ENCODE results near the gene MUC4.
A peak's percentile ranks its signal among the peaks of the same experiment; 100 is the strongest.
"Not testable (repeated sequence)": the region's sequence is repeated elsewhere in the genome, so short reads cannot be mapped to it uniquely, and the experiment has no call there.

Gene MUC4

DNA sequence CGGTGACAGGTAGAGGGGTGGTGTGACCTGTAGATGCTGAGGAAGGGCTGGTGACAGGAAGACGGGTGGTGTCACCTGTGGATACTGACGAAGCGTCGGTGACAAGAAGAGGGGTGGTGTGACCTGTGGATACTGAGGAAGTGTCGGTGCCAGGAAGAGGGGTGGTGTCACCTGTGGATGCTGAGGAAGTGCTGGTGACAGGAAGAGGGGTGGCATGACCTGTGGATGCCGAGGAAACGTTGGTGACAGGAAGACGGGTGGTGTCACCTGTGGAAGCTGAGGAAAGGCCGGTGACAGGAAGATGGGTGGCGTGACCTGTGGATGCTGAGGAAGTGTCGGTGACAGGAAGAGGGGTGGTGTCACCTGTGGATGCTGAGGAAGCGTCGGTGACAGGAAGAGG is 27.7 kb downstream of the MUC4 start:
- not testable (repeated sequence) for DNase-seq (ENCODE audit: low read depth, low spot score)

DNA sequence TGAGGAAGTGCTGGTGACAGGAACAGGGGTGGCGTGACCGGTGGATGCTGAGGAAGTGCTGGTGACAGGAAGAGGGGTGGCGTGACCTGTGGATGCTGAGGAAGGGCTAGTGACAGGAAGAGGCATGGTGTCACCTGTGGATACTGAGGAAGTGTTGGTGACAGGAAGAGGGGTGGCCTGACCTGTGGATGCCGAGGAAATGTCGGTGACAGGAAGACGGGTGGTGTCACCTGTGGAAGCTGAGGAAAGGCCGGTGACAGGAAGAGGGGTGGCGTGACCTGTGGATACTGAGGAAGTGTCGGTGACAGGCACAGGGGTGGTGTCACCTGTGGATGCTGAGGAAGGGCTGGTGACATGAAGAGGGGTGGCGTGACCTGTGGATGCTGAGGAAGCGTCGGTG is 30.5 kb downstream of the MUC4 start:
- not testable (repeated sequence) for DNase-seq (ENCODE audit: low read depth, low spot score)

- DNase-seq (ENCODE audit: low read depth, low spot score): no peak
These were observed 33.8 kb downstream of the MUC4 start for GRCh38 chr3:195777975-195778374.

DNA sequence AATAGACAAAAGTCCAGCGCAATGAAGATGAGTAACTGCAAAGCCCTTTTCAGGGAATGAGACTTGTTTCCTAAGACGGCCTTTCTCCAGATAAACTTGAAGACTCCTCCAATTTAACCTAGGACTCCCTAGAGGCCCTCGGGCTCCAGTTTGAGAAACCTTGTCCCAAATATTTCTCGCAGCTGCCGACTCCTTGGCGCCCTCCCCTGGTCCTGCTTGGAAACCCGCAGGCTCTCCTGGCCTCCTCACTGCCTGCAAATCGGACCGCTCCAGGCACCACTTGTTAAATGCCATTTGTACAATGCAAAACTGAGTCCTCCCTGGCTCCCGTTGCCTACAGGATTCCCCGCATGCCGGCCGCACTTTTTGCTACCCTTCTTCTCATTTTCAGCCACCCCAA is 36.8 kb downstream of the MUC4 start:
- DNase-seq (ENCODE audit: low read depth, low spot score): peak; percentile 12

DNA sequence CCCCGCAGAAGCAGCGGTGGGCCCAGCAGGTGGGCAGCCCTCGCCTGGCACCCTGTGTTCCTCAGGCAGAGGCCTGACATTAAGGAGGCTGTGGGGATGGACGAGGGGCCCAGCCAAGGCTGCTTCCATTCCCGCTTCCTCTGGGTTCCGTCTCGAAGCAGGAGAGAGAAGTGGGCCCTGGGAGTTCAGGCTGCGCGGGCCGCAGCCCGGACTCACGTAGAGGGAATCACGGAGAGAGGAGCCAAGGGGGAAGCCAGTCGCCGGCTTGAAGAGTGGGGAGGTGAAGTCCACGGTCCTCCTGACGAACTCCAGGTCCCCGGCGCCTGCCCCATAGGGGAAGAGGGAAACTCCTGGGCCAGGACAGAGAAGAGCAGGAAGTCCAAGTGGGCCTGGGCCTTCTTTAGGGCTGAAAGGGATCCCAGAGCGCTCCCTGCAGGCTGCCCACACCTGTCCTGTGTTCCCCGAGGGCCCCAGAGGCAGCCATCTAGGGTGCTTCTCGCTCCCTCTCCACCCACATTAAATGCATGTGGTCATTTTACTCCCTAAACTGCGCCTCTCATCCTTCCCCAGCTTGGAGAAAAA is 37.7 kb downstream of the MUC4 start:
- DNase-seq (ENCODE audit: low read depth, low spot score): no peak

DNA sequence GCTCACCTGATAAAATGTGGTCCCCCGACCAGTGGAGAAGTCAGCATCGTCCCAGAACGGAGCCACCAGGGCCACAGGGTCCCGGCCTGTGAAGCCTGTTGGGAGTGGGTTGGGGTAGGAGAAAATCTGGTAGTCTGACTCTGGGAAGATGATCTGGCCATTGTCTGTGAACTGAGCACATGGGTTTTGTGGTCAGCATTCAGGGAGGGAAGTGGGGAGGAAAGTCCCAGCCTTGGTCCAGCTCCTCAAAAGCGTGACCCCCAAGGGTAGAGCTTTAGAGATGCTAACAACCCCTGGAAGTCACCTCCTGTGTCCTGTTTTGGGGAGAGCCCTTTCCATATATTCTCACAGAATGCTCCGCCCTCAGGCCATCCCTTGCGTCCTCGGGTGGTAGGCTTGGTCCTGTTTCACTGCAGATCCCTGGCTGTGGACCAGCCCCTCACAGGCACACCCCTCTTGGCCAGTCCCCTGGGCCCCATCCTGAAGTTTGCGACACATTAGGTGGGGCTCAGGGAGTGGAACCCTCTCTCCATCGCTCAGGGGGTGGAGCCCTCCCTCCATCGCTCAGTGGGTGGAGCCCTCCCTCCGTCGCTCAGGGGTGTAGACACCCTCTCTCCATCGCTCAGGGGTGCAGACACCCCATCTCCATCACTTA is 40.0 kb downstream of the MUC4 start:
- DNase-seq (ENCODE audit: low read depth, low spot score): no peak

DNA sequence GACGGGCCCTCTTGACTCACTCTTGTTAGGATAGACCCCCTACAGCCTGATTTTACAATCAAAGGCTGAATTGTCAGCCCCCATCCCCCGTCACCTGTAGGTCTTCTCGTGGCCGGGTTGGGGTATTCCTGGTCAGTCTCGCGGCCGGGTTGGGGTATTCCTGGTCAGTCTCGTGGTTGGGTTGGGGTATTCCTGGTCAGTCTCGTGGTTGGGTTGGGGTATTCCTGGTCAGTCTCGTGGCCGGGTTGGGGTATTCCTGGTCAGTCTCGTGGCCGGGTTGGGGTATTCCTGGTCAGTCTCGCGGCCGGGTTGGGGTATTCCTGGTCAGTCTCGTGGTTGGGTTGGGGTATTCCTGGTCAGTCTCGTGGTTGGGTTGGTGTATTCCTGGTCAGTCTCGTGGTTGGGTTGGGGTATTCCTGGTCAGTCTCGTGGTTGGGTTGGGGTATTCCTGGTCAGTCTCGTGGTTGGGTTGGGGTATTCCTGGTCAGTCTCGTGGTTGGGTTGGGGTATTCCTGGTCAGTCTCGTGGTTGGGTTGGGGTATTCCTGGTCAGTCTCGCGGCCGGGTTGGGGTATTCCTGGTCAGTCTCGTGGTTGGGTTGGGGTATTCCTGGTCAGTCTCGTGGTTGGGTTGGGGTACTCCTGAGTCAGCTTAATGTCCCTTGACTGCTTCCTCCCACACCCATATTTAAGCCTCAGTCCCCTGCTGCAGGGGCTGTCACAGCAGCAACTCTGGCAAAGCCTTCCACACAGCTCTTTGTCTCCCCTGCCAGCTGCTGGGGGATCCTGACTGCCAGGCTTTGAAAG is 40.7 kb downstream of the MUC4 start:
- DNase-seq (ENCODE audit: low read depth, low spot score): not testable (repeated sequence)

DNA sequence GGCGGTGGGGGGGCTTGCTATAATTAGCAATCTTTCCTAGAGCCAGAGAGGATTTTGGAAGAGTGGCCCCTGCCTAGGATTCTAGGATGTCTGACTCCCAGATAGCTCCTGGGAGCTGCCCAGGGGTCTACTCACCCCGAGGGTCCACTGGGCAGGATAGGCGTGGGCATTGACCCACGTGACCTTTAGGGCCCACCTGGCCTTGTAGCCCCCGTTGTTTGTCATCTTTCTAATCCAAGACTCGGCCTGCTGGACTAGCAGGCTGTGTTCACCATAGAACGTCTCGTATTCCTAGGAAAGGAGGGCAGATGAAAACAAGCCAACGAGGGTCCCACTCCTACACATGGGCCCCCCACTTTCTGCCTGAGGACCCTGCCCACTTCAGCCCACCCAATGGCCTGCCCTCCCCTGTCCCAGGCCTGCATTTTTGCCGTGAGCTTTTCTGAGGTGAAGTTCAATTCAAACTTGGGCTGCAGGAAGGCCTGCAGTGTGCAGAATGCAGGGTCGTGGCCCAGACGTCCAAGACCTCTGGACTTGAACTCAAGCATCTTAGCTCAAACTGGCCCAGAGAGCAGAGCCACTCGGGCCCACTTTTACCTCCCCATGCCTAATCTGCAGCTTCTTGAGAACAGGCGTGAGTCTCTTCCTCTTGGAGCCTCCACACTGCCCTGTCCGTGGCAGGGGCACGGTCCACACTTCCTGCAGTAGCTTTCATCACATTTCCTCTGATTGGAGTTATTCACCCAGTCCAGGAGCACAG is 41.5 kb downstream of the MUC4 start:
- DNase-seq (ENCODE audit: low read depth, low spot score): no peak

DNA sequence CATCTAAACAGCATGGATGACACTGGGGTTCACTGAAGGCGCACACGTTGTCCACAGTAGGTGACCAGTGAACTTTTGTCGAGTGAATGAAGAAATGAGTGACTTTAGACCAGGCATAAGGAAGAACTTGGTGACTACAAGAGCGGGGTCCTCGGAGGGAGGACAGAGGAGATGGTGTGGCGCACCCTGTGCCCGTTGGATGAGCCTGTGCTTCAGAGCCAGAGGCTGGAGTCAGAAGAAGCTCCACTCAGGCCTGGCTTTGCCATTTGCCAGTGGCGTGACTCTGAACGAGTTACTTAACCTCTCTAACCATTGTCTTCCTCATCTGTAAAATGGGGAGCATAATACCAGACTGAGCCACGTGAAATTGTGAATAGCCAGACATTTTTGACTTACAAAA is 42.2 kb downstream of the MUC4 start:
- DNase-seq (ENCODE audit: low read depth, low spot score): no peak

DNA sequence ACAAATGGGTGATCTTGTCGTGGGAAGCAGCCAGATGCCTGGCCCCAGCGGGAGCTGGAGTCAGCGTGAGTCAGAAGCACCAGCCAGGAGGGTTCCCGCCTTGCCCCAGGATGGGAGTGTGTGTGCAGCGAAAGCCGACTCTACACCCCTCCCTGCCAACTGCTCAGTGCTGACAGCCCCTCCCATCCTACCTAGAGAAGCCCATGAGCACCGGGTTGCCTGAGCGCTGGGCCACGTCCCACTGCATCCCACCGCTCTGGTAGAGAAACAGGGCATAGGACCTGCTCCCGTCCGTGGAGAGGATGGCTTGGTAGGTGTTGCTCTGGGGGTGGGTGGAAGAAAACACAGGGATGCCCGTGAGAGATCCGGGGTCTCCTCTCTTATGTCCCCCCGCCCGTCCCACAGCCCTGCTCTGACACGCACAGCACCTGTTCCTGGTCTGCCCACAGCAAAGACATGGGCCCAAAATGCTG is 42.9 kb downstream of the MUC4 start:
- DNase-seq (ENCODE audit: low read depth, low spot score): no peak

DNA sequence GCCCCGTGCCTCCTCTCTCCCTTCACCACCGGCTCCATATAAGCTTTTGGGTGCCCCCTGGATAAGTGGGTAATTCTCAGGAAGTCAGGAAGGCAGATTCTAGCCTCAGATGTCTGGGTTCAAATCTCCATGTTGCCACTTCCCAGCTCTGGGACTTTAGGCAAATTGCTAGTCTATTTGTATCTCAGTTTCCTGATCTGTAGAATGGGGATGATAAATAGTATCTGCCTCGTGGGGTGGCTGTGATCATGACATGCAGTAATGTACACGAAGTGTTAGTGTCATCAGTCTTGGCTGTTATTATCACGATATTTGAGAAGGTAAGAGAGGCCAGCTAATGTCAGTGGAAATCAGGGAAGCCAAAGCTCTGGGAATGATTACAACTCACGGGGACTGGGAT is 43.3 kb downstream of the MUC4 start:
- no peak for DNase-seq (ENCODE audit: low read depth, low spot score)

GRCh38 chr3:195767792-195768191 is 43.9 kb downstream of the MUC4 start:
- no peak for DNase-seq (ENCODE audit: low read depth, low spot score)

DNA sequence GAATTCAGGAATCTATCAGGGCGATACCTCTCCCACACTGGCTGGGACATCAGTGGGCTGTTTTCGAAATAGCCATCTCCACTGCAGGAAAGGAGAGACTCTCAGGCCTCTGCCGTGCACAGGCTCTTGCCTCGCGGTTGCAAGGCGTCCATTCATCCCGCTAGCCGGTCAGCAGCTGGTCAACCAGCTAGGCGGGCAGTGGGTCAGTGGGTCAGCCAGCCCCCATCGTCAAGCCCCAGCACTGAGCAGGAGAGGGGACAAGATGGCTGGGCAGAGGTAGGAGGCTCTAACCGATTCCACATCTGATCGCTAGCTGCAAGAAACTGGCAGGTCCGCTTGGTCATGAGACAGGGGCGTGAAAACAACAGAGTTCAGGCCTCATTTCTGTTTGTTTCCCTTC is 45.1 kb downstream of the MUC4 start:
- DNase-seq (ENCODE audit: low read depth, low spot score): no peak

DNA sequence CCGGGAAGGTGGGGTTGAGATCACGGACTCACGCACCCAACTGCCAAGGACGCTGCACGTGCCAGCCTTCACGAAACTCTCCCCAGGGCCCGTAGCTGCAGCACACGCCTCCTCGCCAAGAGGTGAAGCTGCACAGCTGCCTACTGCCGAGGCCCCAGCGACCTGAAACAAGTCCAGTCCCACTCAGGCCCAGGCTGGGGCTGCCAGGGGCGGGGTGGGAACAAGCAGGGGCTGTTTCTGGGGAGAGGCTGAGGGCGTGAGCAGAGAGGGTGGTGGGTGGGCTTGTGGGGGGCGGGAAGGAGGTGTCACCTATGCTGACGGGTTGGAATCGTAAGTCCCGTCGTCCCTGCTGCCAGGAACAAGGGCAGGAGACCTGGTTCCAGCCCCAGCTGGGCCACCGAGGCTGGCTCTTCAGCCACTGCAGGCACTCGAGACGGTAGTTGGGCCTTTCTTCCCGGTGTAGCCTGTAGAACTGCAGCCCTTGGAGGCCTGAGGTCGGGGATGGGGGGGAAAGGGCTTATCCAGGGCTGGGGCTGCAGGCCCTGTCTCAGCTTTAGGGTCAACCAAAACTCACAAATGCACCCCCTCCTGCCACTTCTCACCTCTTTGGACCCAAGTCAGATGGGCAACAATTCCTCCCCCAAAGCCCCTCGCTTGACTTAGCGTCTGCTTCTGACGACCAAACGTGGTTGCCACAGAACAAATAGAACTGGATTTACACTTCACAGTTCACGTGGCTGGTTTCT is 46.6 kb downstream of the MUC4 start:
- DNase-seq (ENCODE audit: low read depth, low spot score): no peak

DNA sequence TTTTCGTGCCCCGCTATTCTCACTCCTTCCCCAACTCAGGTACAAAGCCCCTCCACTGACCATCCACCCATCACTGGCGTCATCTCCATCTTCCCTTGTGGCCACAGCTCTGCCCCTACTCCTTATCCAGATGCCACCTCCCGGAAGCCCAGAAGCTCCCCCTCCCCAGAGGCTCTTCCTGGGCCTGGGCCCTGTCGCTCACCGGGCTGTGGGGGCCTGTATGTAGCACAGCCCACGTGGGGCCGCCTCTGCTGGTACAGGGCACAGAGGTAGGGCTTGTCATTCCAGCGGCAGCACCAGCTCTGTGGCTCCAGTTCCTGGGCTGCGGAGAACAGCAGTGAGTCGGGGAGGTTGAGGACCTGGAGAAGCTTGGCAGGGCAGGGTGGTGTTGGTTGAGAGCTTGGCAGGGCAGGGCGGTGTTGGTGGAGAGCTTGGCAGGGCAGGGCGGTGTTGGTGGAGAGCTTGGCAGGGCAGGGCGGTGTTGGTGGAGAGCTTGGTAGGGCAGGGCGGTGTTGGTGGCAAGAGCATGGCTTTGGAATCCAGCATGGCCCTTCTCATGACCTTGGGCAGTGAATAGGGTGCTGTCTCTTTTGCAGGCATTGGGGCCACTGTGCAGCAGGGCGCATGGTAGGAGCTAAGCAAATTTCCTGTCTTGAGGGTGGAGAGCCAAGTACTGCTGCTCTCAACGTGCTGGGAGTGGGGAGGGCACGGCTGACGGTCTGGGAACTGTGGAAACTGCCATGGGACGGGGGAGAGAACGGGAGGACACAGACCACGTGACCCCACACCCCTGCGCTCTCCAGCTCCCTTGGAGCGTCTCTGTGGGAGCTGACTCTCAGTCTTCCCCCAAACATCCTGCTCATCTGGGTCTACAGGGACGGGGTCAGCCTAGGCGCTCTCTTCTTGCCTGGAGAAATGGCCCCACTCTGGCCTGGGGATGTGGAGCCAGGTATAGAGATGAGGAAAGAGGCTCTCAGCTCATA is 47.6 kb downstream of the MUC4 start:
- DNase-seq (ENCODE audit: low read depth, low spot score): no peak

GRCh38 chr3:195763076-195763830 is 48.5 kb downstream of the MUC4 start:
- no peak for DNase-seq (ENCODE audit: low read depth, low spot score)

DNA sequence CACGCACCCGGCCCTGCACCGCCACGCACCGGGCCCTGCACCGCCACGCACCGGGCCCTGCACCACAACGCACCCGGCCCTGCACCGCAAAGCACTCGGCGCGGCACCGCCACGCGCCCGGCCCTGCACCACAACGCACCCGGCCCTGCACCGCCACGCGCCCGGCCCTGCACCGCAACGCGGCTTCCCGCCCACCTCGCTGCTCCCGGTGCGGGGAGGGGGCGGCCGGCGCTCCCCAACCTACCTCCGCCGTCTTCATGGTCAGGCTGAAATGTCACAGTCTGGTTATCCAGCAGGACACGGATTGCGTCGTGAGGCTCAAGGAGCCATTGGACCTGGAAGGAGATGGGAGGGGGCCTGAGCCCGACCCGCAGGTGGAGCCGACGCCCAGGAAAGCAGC is 49.1 kb downstream of the MUC4 start:
- no peak for DNase-seq (ENCODE audit: low read depth, low spot score)

DNA sequence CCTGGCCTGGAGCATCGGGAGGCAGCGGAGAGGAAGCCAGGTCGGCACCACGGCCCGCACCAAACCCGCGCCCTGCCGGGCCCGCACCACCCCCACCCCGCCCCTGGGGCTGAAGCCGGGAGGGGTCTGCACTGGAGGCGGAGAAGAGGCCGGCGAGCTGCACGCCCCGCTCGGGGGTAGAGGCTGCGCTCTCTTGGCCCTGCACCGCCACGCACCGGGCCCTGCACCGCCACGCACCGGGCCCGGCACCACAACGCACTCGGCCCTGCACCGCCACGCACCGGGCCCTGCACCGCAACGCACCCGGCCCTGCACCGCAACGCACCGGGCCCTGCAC is 49.5 kb downstream of the MUC4 start:
- DNase-seq (ENCODE audit: low read depth, low spot score): no peak

GRCh38 chr3:195761567-195762248 is 50.0 kb downstream of the MUC4 start:
- DNase-seq (ENCODE audit: low read depth, low spot score): no peak

Measured in iPS DF 19.7 (cell line).